SK-N-SH (cell line): ENCODE measurements around the gene SEMA3G. TPM values are rescaled to one million over a fixed set of nuclear protein-coding genes. Genes with fewer than 3 reads are reported as not detected.

Experiments
- CTCF ChIA-PET: fragments of 300-600, 350-600 bp; formaldehyde crosslinking; extraction: SDS; loops from one replicate; lab custom pipeline; 2021; lab: Yijun Ruan, JAX
- POLR2A ChIA-PET: fragments of 350-600 bp; sonication (Branson Sonifier 250); formaldehyde crosslinking; extraction: SDS; loops from one replicate; lab custom pipeline; 2020; ENCODE audit warnings: antibody characterized with exemption, inconsistent platforms; lab: Yijun Ruan, JAX
- DNase-seq: peaks from one replicate; pipeline ENCODE4 v3.0.0; 2012
- H2AFZ ChIP-seq: fragments of 200-600 bp; sonication (generic); 2 replicates; pipeline ENCODE4 v1.8.1; 2016; ENCODE audit warnings: antibody characterized with exemption, mild to moderate bottlenecking, low read depth
- H3F3A ChIP-seq: fragments of 200-600 bp; sonication (generic); replicated peaks from 2 replicates; pipeline ENCODE3; 2016; ENCODE audit warnings: antibody characterized with exemption, mild to moderate bottlenecking; ENCODE audit not compliant: insufficient read depth
- H3K27ac ChIP-seq, 2 experiments: fragments of 200-500 bp in 1 of 2; fragments of 200-600 bp in 1 of 2; sonication (Bioruptor generic) in 1 of 2; sonication (generic), shearing (Covaris generic) in 1 of 2; 2 replicates each; pipeline versions ENCODE4 v1.5.1 to v1.6.1; 2014 to 2016; ENCODE audit warnings: low read depth in 2 of 2, inconsistent platforms in 1 of 2, low read length in 1 of 2, mild to moderate bottlenecking in 1 of 2, mixed read lengths in 1 of 2
- H3K27me3 ChIP-seq: fragments of 200-600 bp; sonication (generic), shearing (Covaris generic); 2 replicates; pipeline ENCODE4 v1.6.1; 2016; ENCODE audit warnings: mixed run types; ENCODE audit not compliant: insufficient read depth
- H3K36me3 ChIP-seq, 2 experiments: fragments of 200-500 bp in 1 of 2; fragments of 200-600 bp in 1 of 2; sonication (Bioruptor generic) in 1 of 2; sonication (generic) in 1 of 2; replicated peaks in 1 of 2; 2 replicates each; pipeline versions ENCODE3 to v1.5.1; 2014 to 2016; ENCODE audit warnings: low read length in 1 of 2, mild to moderate bottlenecking in 1 of 2; ENCODE audit not compliant: insufficient read depth in 2 of 2, control insufficient read depth in 1 of 2
- H3K4me1 ChIP-seq, 2 experiments: fragments of 200-500 bp in 1 of 2; fragments of 200-600 bp in 1 of 2; sonication (Bioruptor generic) in 1 of 2; sonication (generic), shearing (Covaris generic) in 1 of 2; 2 replicates each; pipeline versions ENCODE4 v1.5.1 to v1.6.1; 2014 to 2016; ENCODE audit warnings: low read depth in 1 of 2, low read length in 1 of 2, mixed run types in 1 of 2; ENCODE audit not compliant: insufficient read depth in 2 of 2, control insufficient read depth in 1 of 2
- H3K4me2 ChIP-seq: fragments of 200-600 bp; sonication (generic), shearing (Covaris generic); 2 replicates; pipeline ENCODE4 v1.6.1; 2017; ENCODE audit warnings: mixed run types
- H3K4me3 ChIP-seq, 2 experiments: fragments of 200-500 bp in 1 of 2; fragments of 200-600 bp in 1 of 2; sonication (Bioruptor generic) in 1 of 2; sonication (generic), shearing (Covaris generic) in 1 of 2; 2 replicates each; pipeline versions ENCODE4 v1.5.1 to v1.8.1; 2014 to 2016; ENCODE audit warnings: low read depth in 2 of 2, inconsistent platforms in 1 of 2, low read length in 1 of 2, mild to moderate bottlenecking in 1 of 2, mixed read lengths in 1 of 2, moderate library complexity in 1 of 2
- H3K79me2 ChIP-seq: fragments of 200-600 bp; sonication (generic); 2 replicates; pipeline ENCODE4 v1.8.1; 2017; ENCODE audit warnings: mild to moderate bottlenecking; ENCODE audit not compliant: insufficient read depth
- H3K9ac ChIP-seq: fragments of 200-600 bp; sonication (generic); 2 replicates; pipeline ENCODE4 v1.6.1; 2017; ENCODE audit warnings: mixed run types
- H3K9me2 ChIP-seq: fragments of 200-600 bp; sonication (generic); 2 replicates; pipeline ENCODE4 v1.6.1; 2017; ENCODE audit warnings: mixed run types
- H3K9me3 ChIP-seq: fragments of 200-600 bp; sonication (generic); 2 replicates; pipeline ENCODE4 v1.6.1; 2017; ENCODE audit warnings: mixed run types, mild to moderate bottlenecking, moderate library complexity
- H4K20me1 ChIP-seq: fragments of 200-600 bp; sonication (generic); 2 replicates; pipeline ENCODE4 v1.6.1; 2017; ENCODE audit warnings: mild to moderate bottlenecking, mixed run types; ENCODE audit not compliant: insufficient read depth
- ELF1 ChIP-seq: IDR thresholded peaks from 2 replicates; pipeline ENCODE4 v1.4.0; 2012
- EP300 ChIP-seq, 2 experiments: IDR thresholded peaks; 2 replicates each; pipeline versions ENCODE4 v1.4.0 to v1.6.1; 2012; ENCODE audit warnings: borderline replicate concordance in 1 of 2, low read depth in 1 of 2, low read length in 1 of 2
- FOSL2 ChIP-seq: IDR thresholded peaks from 2 replicates; pipeline ENCODE4 v1.4.0; 2012; ENCODE audit warnings: low read depth, mild to moderate bottlenecking, moderate library complexity, borderline replicate concordance
- FOXJ3 ChIP-seq: sonication (generic); formaldehyde crosslinking; IDR thresholded peaks from 2 replicates; pipeline ENCODE4 v1.5.1; 2020; ENCODE audit warnings: mild to moderate bottlenecking, missing genetic modification reagents
- FOXM1 ChIP-seq: IDR thresholded peaks from 2 replicates; pipeline ENCODE4 v1.4.0; 2012; ENCODE audit warnings: low read depth, mild to moderate bottlenecking
- GATA2 ChIP-seq: sonication (generic); formaldehyde crosslinking; IDR thresholded peaks from 2 replicates; pipeline ENCODE4 v1.5.0; 2020; ENCODE audit warnings: mild to moderate bottlenecking, missing genetic modification reagents
- MEF2A ChIP-seq: IDR thresholded peaks from 2 replicates; pipeline ENCODE4 v1.4.0; 2012; ENCODE audit warnings: low read depth, borderline replicate concordance
- MXI1 ChIP-seq: IDR thresholded peaks from 2 replicates; pipeline ENCODE4 v1.6.1; 2012; ENCODE audit warnings: mild to moderate bottlenecking, low read depth, low read length, improper control_type of control experiment
- NRF1 ChIP-seq: IDR thresholded peaks from 2 replicates; pipeline ENCODE4 v1.6.1; 2012; ENCODE audit warnings: low read depth, mild to moderate bottlenecking, low read length
- POLR2AphosphoS5 ChIP-seq: IDR thresholded peaks from 2 replicates; pipeline ENCODE4 v1.6.1; 2012; ENCODE audit warnings: low read depth, low read length
- REST ChIP-seq: IDR thresholded peaks from 2 replicates; pipeline ENCODE4 v1.6.1; 2012; ENCODE audit warnings: mild to moderate bottlenecking, low read depth, low read length, moderate library complexity
- SMC3 ChIP-seq: IDR thresholded peaks from 2 replicates; pipeline ENCODE4 v1.6.1; 2012; ENCODE audit warnings: low read depth, low read length, improper control_type of control experiment
- TCF12 ChIP-seq: IDR thresholded peaks from 2 replicates; pipeline ENCODE4 v1.4.0; 2012
- USF1 ChIP-seq: IDR thresholded peaks from 2 replicates; pipeline ENCODE4 v1.4.0; 2012; ENCODE audit warnings: low read depth, borderline replicate concordance
- USF2 ChIP-seq: fragments of 150-350 bp; IDR thresholded peaks from 2 replicates; pipeline ENCODE4 v1.6.1; 2017; ENCODE audit warnings: antibody characterized with exemption, low read length, low read depth, borderline replicate concordance
- YY1 ChIP-seq: IDR thresholded peaks from 2 replicates; pipeline ENCODE4 v1.4.0; 2012; ENCODE audit warnings: low read depth, mild to moderate bottlenecking
- ZBTB33 ChIP-seq: IDR thresholded peaks from 2 replicates; pipeline ENCODE4 v1.4.0; 2012; ENCODE audit warnings: low read depth, borderline replicate concordance
- WGBS: methylation state at CpG from one replicate; pipeline ENCODE4 v1.1.6; 2017; ENCODE audit warnings: low lambda C conversion rate; 5-methylcytosine and 5-hydroxymethylcytosine counted together
- polyA plus RNA-seq, 3 experiments: library from polyadenylated mRNA; depleted of rRNA; stranded (reverse); fragments of >200 nt; gene quantifications; 2 replicates each; pipeline ENCODE4 v1.2.3, GENCODE V29; 2012
- TF ChIP-seq, protein P1 (sequence below): IDR thresholded peaks from 2 replicates; pipeline ENCODE4; 2012

Gene SEMA3G
- polyA plus RNA-seq, 1 of the 3 experiments (the other 2 are of a cell fraction) = 0.13 TPM

DNA sequence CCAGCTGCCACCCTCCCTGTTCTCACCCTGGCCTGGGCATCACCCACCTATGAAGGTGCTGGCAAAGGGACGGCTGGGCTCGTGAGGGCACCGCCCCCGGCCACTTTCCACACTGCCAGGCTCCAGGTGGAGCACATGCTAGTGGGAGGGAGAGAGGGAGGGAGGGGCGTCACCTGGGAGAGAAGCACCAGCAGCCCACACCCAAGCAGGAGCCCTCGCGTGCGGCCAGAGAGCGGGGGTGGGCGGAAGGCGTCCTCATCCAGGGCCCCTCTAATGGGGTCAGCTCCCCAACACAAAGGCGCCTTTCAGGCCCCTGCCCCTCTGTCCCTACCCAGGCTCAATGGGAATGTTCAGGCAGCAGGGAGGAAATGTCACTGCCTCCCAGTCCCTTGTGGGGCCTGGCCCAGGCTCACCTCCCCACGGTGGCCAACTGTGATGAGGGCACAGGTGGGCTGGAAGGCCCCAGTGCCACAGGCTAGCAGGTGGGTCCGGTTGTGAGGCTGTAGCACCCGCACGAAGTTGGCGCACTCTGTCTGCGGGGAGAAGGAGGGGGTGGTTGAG is 3.1 kb downstream of the SEMA3G start:
- no peaks in the 10 kb centered on the region for H3K79me2 ChIP-seq
- H3K9me2 ChIP-seq = no peaks in the 10 kb centered on the region
- H4K20me1 ChIP-seq = no peaks in the 10 kb centered on the region
- POLR2A ChIA-PET = no interaction called here
- CTCF ChIA-PET = interaction anchor here (1.0 to 16.5 kb wide), 4 partner anchors 10 to 221 kb away, joined by 3 to 578 read pairs (median 4); no protein-coding TSS in a partner anchor
- H3K9me3 ChIP-seq = no peaks in the 10 kb centered on the region
- H3K4me1 ChIP-seq = peaks cover 0 to 3% of the 10 kb centered on the region in 2 experiments; a peak in 1 of 4 replicates
- H3K27me3 ChIP-seq = no peaks in the 10 kb centered on the region
- H3K4me2 ChIP-seq = no peak overlapping the region
- H3K27ac ChIP-seq = no peak overlapping the region
- WGBS = 90% methylated on average over 15 of the region's 18 CpGs
- DNase-seq = no peak
- H2AFZ ChIP-seq = no peak overlapping the region
- H3K36me3 ChIP-seq = no peaks in the 10 kb centered on the region
- H3K4me3 ChIP-seq = no peak overlapping the region
- no peak for TF ChIP-seq SMC3
- TF ChIP-seq TCF12 = no peak
- TF ChIP-seq EP300 (IDR thresholded peaks at IDR 0.05; ENCODE audit: borderline replicate concordance in 1 of 2, low read depth in 1 of 2, low read length in 1 of 2) = no peak
- no peak for TF ChIP-seq ELF1
- TF ChIP-seq MEF2A = no peak
- TF ChIP-seq POLR2AphosphoS5 = no peak
- no peak for TF ChIP-seq USF1
- no peak for TF ChIP-seq GATA2 (CRISPR knock-in tag)
- TF ChIP-seq NRF1 = no peak
- no peak for TF ChIP-seq FOXM1
- no peak for TF ChIP-seq USF2
- TF ChIP-seq YY1 = no peak
- no peak for TF ChIP-seq ZBTB33
- H3F3A ChIP-seq = no peaks in the 10 kb centered on the region
- no peak overlapping the region for H3K9ac ChIP-seq

DNA sequence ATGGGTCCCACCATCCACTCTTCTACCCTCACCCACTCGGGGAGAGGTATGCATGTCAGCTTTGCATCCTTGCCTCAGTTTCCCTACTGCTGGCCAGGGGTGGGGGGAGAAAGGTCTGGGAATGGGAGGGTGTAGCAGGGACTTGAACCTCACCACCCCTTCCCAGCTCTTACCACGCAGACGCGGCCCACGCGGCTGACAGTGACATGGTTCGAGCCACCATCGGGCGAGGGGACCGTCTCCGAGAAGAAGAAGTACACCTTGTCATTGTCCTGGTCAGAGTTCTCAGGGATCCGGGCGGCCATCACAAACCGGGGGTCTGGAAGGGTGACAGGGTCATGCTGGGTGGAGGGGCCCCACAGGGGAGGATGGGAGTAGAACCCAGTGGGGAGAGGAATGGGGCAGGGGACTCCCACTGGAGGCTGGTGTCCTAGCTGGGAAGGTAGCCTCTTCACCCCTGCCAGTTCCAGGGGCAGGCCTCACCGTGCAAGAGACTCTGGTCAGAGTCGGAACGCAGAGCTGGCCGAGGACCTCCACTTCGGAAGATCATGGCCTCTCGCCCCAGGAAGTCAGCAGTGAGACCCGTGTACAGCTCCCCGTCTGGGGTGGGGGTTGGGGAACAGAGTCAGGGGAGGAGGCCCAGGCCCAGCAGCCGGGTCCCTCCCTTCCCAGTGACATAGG is 3.7 kb downstream of the SEMA3G start:
- Histone ChIP-seq H3K4me3 (no peak overlapping the region), H3F3A (no peaks in the 10 kb centered on the region), H2AFZ (no peak overlapping the region), H3K27me3 (no peaks in the 10 kb centered on the region), H3K9me2 (no peaks in the 10 kb centered on the region), H3K4me2 (no peak overlapping the region), H3K9ac (no peak overlapping the region), H4K20me1 (no peaks in the 10 kb centered on the region), H3K36me3 (no peaks in the 10 kb centered on the region), H3K79me2 (no peaks in the 10 kb centered on the region), H3K4me1 (peaks cover 0 to 3% of the 10 kb centered on the region in 2 experiments; a peak in 1 of 4 replicates), H3K27ac (no peak overlapping the region), H3K9me3 (no peaks in the 10 kb centered on the region)
- peak; percentile 20 for DNase-seq
- 91% methylated on average over 13 of the region's 23 CpGs for WGBS
- TF ChIP-seq MXI1 = no peak
- TF ChIP-seq REST = no peak
- TF ChIP-seq FOSL2 = no peak
- TF ChIP-seq FOXJ3 (CRISPR knock-in tag) = no peak
- TF ChIP-seq, protein P1, sequence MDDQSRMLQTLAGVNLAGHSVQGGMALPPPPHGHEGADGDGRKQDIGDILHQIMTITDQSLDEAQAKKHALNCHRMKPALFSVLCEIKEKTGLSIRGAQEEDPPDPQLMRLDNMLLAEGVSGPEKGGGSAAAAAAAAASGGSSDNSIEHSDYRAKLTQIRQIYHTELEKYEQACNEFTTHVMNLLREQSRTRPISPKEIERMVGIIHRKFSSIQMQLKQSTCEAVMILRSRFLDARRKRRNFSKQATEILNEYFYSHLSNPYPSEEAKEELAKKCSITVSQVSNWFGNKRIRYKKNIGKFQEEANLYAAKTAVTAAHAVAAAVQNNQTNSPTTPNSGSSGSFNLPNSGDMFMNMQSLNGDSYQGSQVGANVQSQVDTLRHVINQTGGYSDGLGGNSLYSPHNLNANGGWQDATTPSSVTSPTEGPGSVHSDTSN = no peak
- CTCF ChIA-PET = interaction anchor here (1.0 to 16.5 kb wide), 3 partner anchors 16 to 221 kb away, joined by 3 to 578 read pairs (median 3); no protein-coding TSS in a partner anchor
- POLR2A ChIA-PET = no interaction called here
